ENCODE data around the gene NFATC1. TPM values are rescaled to one million over a fixed set of nuclear protein-coding genes. Genes with fewer than 3 reads are reported as not detected.

Gene NFATC1
- total RNA-seq, 1 donor from 2014 or later, result 21.9 TPM

- peaks cover 0 to 15% of the 10 kb centered on the region in 2 donors for H3K36me3 ChIP-seq
- no peak overlapping the region for H3K27ac ChIP-seq
Measured at GRCh38 chr18:79413025-79413424, 17.3 kb downstream of the NFATC1 start.

GRCh38 chr18:79413426-79413825, 17.7 kb downstream of the NFATC1 start:
- intact Hi-C loops (cut with DNase I), result no loop called here
- TF ChIP-seq POLR2AphosphoS5 (IDR thresholded peaks at IDR 0.05; ENCODE audit: insufficient read depth in 1 of 2, low read depth in 1 of 2) (no peak), POLR2A (IDR thresholded peaks at IDR 0.05) (no peak), CTCF (IDR thresholded peaks at IDR 0.05) (no peak)
- peaks cover 5% of the 10 kb centered on the region for H3K4me1 ChIP-seq
- peaks cover 0 to 15% of the 10 kb centered on the region in 2 donors for H3K36me3 ChIP-seq
- H3K9me3 ChIP-seq, result no peaks in the 10 kb centered on the region
- no peak overlapping the region for H3K4me3 ChIP-seq
- H3K27ac ChIP-seq, result no peak overlapping the region
- H3K27me3 ChIP-seq, result no peaks in the 10 kb centered on the region
- DNase-seq (ENCODE audit: extremely low spot score in 2 of 2), result no peak

More at GRCh38 chr18:79413025-79413424, 17.3 kb downstream of the NFATC1 start:
- Histone ChIP-seq H3K4me3 (no peak overlapping the region), H3K27me3 (no peaks in the 10 kb centered on the region), H3K9me3 (no peaks in the 10 kb centered on the region), H3K4me1 (peaks cover 5% of the 10 kb centered on the region)
- no peak for DNase-seq (ENCODE audit: extremely low spot score in 2 of 2)
- intact Hi-C loops (cut with DNase I), result no loop called here
- TF ChIP-seq CTCF (IDR thresholded peaks at IDR 0.05), result no peak
- TF ChIP-seq POLR2A (IDR thresholded peaks at IDR 0.05), result no peak
- TF ChIP-seq POLR2AphosphoS5 (IDR thresholded peaks at IDR 0.05; ENCODE audit: insufficient read depth in 1 of 2, low read depth in 1 of 2), result no peak

- H3K36me3 ChIP-seq, result peaks cover 0 to 15% of the 10 kb centered on the region in 2 donors
- H3K4me1 ChIP-seq, result peaks cover 5% of the 10 kb centered on the region
- no peaks in the 10 kb centered on the region for H3K9me3 ChIP-seq
- TF ChIP-seq POLR2AphosphoS5 (IDR thresholded peaks at IDR 0.05; ENCODE audit: insufficient read depth in 1 of 2, low read depth in 1 of 2), result peak in 1 of 2 donors; percentile 14
- no peak for TF ChIP-seq POLR2A (IDR thresholded peaks at IDR 0.05)
- no peaks in the 10 kb centered on the region for H3K27me3 ChIP-seq
- H3K4me3 ChIP-seq, result no peak overlapping the region
- intact Hi-C loops (cut with DNase I), result no loop called here
- no peak for DNase-seq (ENCODE audit: extremely low spot score in 2 of 2)
- no peak overlapping the region for H3K27ac ChIP-seq
Measured at GRCh38 chr18:79413901-79414300, 18.2 kb downstream of the NFATC1 start.

GRCh38 chr18:79416022-79416676, 20.4 kb downstream of the NFATC1 start:
- no peaks in the 10 kb centered on the region for H3K9me3 ChIP-seq
- peaks cover 0 to 7% of the 10 kb centered on the region in 2 donors for H3K36me3 ChIP-seq
- TF ChIP-seq CTCF (IDR thresholded peaks at IDR 0.05) (no peak), POLR2A (IDR thresholded peaks at IDR 0.05) (no peak), POLR2AphosphoS5 (IDR thresholded peaks at IDR 0.05; ENCODE audit: insufficient read depth in 1 of 2, low read depth in 1 of 2) (no peak)
- peaks cover 5% of the 10 kb centered on the region for H3K4me1 ChIP-seq
- intact Hi-C loops (cut with DNase I), result no loop called here
- no peak for DNase-seq (ENCODE audit: extremely low spot score in 2 of 2)
- H3K27ac ChIP-seq, result no peak overlapping the region
- no peaks in the 10 kb centered on the region for H3K27me3 ChIP-seq
- no peak overlapping the region for H3K4me3 ChIP-seq

- Histone ChIP-seq H3K36me3 (peaks cover 0 to 6% of the 10 kb centered on the region in 2 donors), H3K27ac (no peak overlapping the region), H3K4me3 (no peak overlapping the region), H3K9me3 (no peaks in the 10 kb centered on the region), H3K4me1 (peaks cover 5% of the 10 kb centered on the region), H3K27me3 (no peaks in the 10 kb centered on the region)
- TF ChIP-seq POLR2AphosphoS5 (IDR thresholded peaks at IDR 0.05; ENCODE audit: insufficient read depth in 1 of 2, low read depth in 1 of 2), result no peak
- TF ChIP-seq CTCF (IDR thresholded peaks at IDR 0.05), result no peak
- intact Hi-C loops (cut with DNase I), result no loop called here
- no peak for DNase-seq (ENCODE audit: extremely low spot score in 2 of 2)
Measured at GRCh38 chr18:79416677-79417052, 20.9 kb downstream of the NFATC1 start.

All from vagina (tissue), 2 donors.